ENCODE measurements around the gene NRXN3. TPM values are rescaled to one million over a fixed set of nuclear protein-coding genes. Genes with fewer than 3 reads are reported as not detected.

NRXN3 gene
- polyA plus RNA-seq, 1 experiment, result 7.0 TPM

DNA sequence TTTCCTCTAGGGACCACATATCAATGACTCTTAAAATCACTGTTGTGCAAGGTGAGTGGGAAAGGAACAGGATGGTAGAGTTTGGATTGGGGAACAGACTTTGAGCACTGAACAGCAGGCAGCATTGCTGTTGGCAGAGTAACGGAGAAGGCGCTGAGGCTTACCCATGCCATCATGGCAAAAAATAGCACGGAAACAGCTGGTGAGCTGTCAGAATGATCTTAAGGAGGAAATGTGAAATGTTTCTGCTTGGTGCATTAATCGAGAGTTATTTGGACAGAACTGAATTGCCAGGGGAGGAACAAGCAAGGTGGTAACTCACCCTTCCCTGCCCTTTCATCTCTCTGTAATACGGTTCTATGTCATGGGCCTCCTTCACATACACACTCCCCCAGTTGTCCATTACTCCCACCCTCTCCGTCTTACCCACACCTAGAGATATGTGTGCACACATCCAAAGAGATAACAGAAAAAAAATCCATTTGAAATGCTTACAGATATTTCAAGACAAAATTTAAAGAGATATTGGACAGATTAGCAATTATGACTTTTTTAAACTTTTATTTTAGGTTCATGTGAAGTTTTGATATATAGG is 1468.6 kb downstream of the NRXN3 start:
- DNase-seq (ENCODE audit: low read depth), result no peak
- H3K4me3 ChIP-seq (ENCODE audit: low read depth, low read length), result no peak overlapping the region
- ChIA-PET CTCF (no interaction called here), POLR2A (no interaction called here)
- H3K27me3 ChIP-seq (ENCODE audit: control insufficient read depth, insufficient read depth, low read length), result no peaks in the 10 kb centered on the region; the same call in 1 of the 2 replicates
- no peaks in the 10 kb centered on the region for H3K36me3 ChIP-seq (ENCODE audit: control insufficient read depth, insufficient read depth, low read length)
- TF ChIP-seq, protein P1, sequence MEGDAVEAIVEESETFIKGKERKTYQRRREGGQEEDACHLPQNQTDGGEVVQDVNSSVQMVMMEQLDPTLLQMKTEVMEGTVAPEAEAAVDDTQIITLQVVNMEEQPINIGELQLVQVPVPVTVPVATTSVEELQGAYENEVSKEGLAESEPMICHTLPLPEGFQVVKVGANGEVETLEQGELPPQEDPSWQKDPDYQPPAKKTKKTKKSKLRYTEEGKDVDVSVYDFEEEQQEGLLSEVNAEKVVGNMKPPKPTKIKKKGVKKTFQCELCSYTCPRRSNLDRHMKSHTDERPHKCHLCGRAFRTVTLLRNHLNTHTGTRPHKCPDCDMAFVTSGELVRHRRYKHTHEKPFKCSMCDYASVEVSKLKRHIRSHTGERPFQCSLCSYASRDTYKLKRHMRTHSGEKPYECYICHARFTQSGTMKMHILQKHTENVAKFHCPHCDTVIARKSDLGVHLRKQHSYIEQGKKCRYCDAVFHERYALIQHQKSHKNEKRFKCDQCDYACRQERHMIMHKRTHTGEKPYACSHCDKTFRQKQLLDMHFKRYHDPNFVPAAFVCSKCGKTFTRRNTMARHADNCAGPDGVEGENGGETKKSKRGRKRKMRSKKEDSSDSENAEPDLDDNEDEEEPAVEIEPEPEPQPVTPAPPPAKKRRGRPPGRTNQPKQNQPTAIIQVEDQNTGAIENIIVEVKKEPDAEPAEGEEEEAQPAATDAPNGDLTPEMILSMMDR (IDR thresholded peaks at IDR 0.05; ENCODE audit: insufficient read depth, low read depth, low read length), result no peak

DNA sequence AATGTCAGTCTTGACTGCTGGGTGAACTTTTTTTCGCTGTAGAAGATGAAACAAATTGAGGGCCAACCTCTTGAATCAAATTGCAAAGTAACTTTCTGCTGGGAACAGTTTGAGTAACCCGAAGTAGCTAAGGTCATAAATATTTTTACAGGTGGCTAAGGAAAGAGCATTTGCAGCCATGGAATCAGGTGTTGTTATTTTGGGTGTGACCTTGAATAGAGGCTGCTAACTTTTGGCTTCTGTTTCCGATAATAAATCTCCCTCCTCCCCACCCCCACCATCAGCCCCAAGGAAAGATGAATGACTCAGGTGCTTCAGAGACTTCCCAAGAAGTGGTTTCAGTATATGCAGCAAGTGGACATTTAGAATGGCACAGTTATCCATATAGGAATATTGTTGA is 1469.4 kb downstream of the NRXN3 start:
- H3K36me3 ChIP-seq (ENCODE audit: control insufficient read depth, insufficient read depth, low read length), result no peaks in the 10 kb centered on the region
- no peak overlapping the region for H3K4me3 ChIP-seq (ENCODE audit: low read depth, low read length)
- TF ChIP-seq, protein P1 (IDR thresholded peaks at IDR 0.05; ENCODE audit: insufficient read depth, low read depth, low read length), result no peak
- POLR2A ChIA-PET, result no interaction called here
- DNase-seq (ENCODE audit: low read depth), result no peak
- CTCF ChIA-PET, result no interaction called here
- no peaks in the 10 kb centered on the region; the same call in 1 of the 2 replicates for H3K27me3 ChIP-seq (ENCODE audit: control insufficient read depth, insufficient read depth, low read length)

DNA sequence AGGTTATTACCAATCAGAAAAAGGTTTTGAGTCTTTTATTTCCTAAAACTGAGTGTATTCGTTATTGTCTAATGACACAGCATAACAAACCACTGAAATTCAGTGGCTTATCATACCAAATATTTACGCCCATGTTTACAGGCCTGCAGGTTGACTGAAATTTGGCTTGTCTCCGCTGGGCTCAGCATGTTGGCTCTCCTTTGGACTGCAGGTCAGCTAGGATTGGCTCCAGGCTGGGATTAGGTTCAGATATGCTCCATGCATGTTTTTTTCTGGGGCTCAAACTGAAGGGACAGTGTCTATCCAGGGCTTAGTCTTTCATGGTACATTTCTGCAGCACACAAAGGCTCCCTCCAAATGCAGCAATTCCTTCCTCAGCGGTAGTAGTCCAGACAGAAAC is 1471.2 kb downstream of the NRXN3 start:
- ChIA-PET CTCF (no interaction called here), POLR2A (no interaction called here)
- no peaks in the 10 kb centered on the region; the same call in 1 of the 2 replicates for H3K27me3 ChIP-seq (ENCODE audit: control insufficient read depth, insufficient read depth, low read length)
- TF ChIP-seq, protein P1 (IDR thresholded peaks at IDR 0.05; ENCODE audit: insufficient read depth, low read depth, low read length), result no peak
- no peaks in the 10 kb centered on the region for H3K36me3 ChIP-seq (ENCODE audit: control insufficient read depth, insufficient read depth, low read length)
- DNase-seq (ENCODE audit: low read depth), result no peak
- H3K4me3 ChIP-seq (ENCODE audit: low read depth, low read length), result no peak overlapping the region

DNA sequence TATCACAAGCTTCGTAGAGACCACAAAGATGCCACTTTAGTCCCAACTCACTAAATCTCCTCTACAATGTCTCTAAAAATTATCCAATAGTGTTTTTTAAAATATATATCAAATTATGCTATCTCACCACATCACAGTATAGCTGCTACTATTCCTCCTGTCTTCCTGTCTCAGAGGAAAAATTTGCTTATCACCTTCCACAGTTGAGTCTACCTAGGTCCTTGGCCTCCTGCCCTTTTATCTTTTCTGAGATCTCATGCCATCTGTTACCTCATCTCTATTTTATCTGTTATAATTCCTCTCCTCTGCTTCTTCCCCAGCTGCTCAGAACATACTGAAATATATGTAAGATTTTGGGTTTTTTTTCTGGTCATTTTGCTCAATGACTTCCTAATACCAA is 1473.0 kb downstream of the NRXN3 start:
- CTCF ChIA-PET, result interaction anchor here (0.6 to 1.0 kb wide), 2 partner anchors 10 to 91 kb away, joined by 3 read pairs; no protein-coding TSS in a partner anchor
- TF ChIP-seq, protein P1 (IDR thresholded peaks at IDR 0.05; ENCODE audit: insufficient read depth, low read depth, low read length), result no peak
- no peaks in the 10 kb centered on the region; the same call in 1 of the 2 replicates for H3K27me3 ChIP-seq (ENCODE audit: control insufficient read depth, insufficient read depth, low read length)
- H3K4me3 ChIP-seq (ENCODE audit: low read depth, low read length), result no peak overlapping the region
- POLR2A ChIA-PET, result no interaction called here
- H3K36me3 ChIP-seq (ENCODE audit: control insufficient read depth, insufficient read depth, low read length), result no peaks in the 10 kb centered on the region
- no peak for DNase-seq (ENCODE audit: low read depth)

DNA sequence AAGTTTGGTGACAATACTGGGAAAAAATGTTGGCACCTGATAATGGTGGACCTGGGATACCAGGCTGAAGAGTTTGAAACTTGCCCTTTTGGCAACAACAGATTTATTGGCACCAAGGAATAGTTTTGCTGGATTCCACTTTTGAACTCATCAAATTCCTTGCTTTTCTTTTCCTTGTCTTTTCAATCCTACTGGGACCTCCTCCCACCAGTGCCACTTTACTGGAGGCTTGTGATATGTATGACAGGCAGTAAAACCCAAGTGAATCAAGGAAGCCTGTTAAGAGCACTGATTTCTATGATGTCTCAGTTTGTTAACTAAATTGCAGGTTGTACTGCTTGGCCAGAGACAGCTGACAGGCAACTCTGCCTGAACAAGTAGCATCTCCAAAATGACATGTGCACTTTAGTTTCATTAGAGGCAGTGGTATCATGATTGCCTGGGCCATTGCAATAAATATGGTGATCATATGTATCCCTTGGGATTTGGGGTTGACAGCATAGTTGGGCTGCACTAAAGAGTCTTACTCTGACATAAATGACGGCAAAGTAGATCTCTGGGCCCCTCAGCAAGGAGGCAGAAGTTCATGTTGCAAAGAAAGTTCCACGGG is 1475.7 kb downstream of the NRXN3 start:
- DNase-seq (ENCODE audit: low read depth), result no peak
- POLR2A ChIA-PET, result no interaction called here
- CTCF ChIA-PET, result no interaction called here
- TF ChIP-seq, protein P1 (IDR thresholded peaks at IDR 0.05; ENCODE audit: insufficient read depth, low read depth, low read length), result no peak
- Histone ChIP-seq H3K36me3 (ENCODE audit: control insufficient read depth, insufficient read depth, low read length) (no peaks in the 10 kb centered on the region), H3K27me3 (ENCODE audit: control insufficient read depth, insufficient read depth, low read length) (no peaks in the 10 kb centered on the region; the same call in 1 of the 2 replicates), H3K4me3 (ENCODE audit: low read depth, low read length) (no peak overlapping the region)

Measured in BJ (cell line).